Medulla oblongata (tissue), 1 donor: Measurements from ENCODE around the gene SPATS2L.
"Not testable (repeated sequence)": the region's sequence is repeated elsewhere in the genome, so short reads cannot be mapped to it uniquely, and the experiment has no call there.

Experiments used
- DNase-seq: peaks from one replicate; pipeline ENCODE4 v3.0.0-alpha.2; 2015; ENCODE audit errors: extremely low spot score

The SPATS2L gene

GRCh38 chr2:200320344-200320743 lies 13.9 kb downstream of the SPATS2L start:
- DNase-seq = no peak

GRCh38 chr2:200320991-200321390 lies 14.5 kb downstream of the SPATS2L start:
- DNase-seq = no peak

GRCh38 chr2:200321780-200322534 lies 15.5 kb downstream of the SPATS2L start:
- no peak for DNase-seq

- no peak for DNase-seq
These were observed 16.1 kb downstream of the SPATS2L start for GRCh38 chr2:200322607-200323006.

GRCh38 chr2:200324362-200324761 lies 17.9 kb downstream of the SPATS2L start:
- DNase-seq = no peak

- no peak for DNase-seq
These were observed 22.9 kb downstream of the SPATS2L start for GRCh38 chr2:200329384-200329783.

- no peak for DNase-seq
These were observed 23.3 kb downstream of the SPATS2L start for GRCh38 chr2:200329798-200330197.

- no peak for DNase-seq
These were observed 24.0 kb downstream of the SPATS2L start for GRCh38 chr2:200330351-200331060.

GRCh38 chr2:200331061-200331400 lies 24.5 kb downstream of the SPATS2L start:
- DNase-seq = no peak

GRCh38 chr2:200335657-200336056 lies 29.2 kb downstream of the SPATS2L start:
- no peak for DNase-seq

GRCh38 chr2:200336980-200337615 lies 30.6 kb downstream of the SPATS2L start:
- no peak for DNase-seq

GRCh38 chr2:200337621-200338020 lies 31.1 kb downstream of the SPATS2L start:
- no peak for DNase-seq

- peak; percentile 69 for DNase-seq
These were observed 32.2 kb downstream of the SPATS2L start for GRCh38 chr2:200338692-200339091.

- no peak for DNase-seq
These were observed 34.2 kb downstream of the SPATS2L start for GRCh38 chr2:200340508-200341224.

- no peak for DNase-seq
These were observed 34.9 kb downstream of the SPATS2L start for GRCh38 chr2:200341376-200341775.

- DNase-seq = no peak
These were observed 35.7 kb downstream of the SPATS2L start for GRCh38 chr2:200342235-200342634.

- no peak for DNase-seq
These were observed 36.2 kb downstream of the SPATS2L start for GRCh38 chr2:200342654-200343053.

- not testable (repeated sequence) for DNase-seq
These were observed 37.7 kb downstream of the SPATS2L start for GRCh38 chr2:200344202-200344601.

- DNase-seq = no peak
These were observed 39.5 kb downstream of the SPATS2L start for GRCh38 chr2:200345975-200346374.

- no peak for DNase-seq
These were observed 40.8 kb downstream of the SPATS2L start for GRCh38 chr2:200347301-200347700.

GRCh38 chr2:200348897-200349563 lies 42.5 kb downstream of the SPATS2L start:
- DNase-seq = no peak

- DNase-seq = no peak
These were observed 43.4 kb downstream of the SPATS2L start for GRCh38 chr2:200349868-200350267.
